WTC11 (cell line): Measurements from ENCODE around the gene FNDC3B. TPM values are rescaled to one million over a fixed set of nuclear protein-coding genes. Genes with fewer than 3 reads are reported as not detected.

Experiments
- ATAC-seq: fragments of 200-7000 bp; cut with Tn5 transposase; 2 replicates; pipeline ENCODE4 v1.10.0; 2021; ENCODE audit warnings: mild to moderate bottlenecking, moderate library complexity
- CTCF ChIA-PET: fragments of 300-600 bp; sonication (Branson Sonifier 250); formaldehyde crosslinking; loops from one replicate; lab custom pipeline; 2021; ENCODE audit warnings: antibody characterized with exemption; lab: Charles Lee
- POLR2A ChIA-PET: fragments of 350-600 bp; sonication (Branson Sonifier 250); formaldehyde crosslinking; loops from one replicate; lab custom pipeline; 2021; ENCODE audit warnings: antibody characterized with exemption; lab: Charles Lee
- DNase-seq: peaks from one replicate; pipeline ENCODE4 v3.0.0; 2021; ENCODE audit warnings: low spot score
- H3K27ac Mint-ChIP-seq: 2 replicates; pipeline ENCODE4 v1.8.0; 2021; ENCODE audit warnings: mixed read lengths
- H3K27me3 Mint-ChIP-seq: 2 replicates; pipeline ENCODE4 v1.8.0; 2021; ENCODE audit warnings: low read depth, mild to moderate bottlenecking, moderate library complexity, mixed read lengths
- H3K36me3 Mint-ChIP-seq: 2 replicates; pipeline ENCODE4 v1.8.0; 2021; ENCODE audit warnings: mixed read lengths
- H3K4me1 Mint-ChIP-seq: 2 replicates; pipeline ENCODE4 v1.8.0; 2022; ENCODE audit warnings: mixed read lengths
- H3K4me3 Mint-ChIP-seq: 2 replicates; pipeline ENCODE4 v1.8.0; 2021; ENCODE audit warnings: mild to moderate bottlenecking, moderate library complexity, mixed read lengths
- H3K9me3 Mint-ChIP-seq: 2 replicates; pipeline ENCODE4 v1.8.0; 2021; ENCODE audit warnings: mixed read lengths
- AFF4 ChIP-seq: sonication (generic); formaldehyde crosslinking; IDR thresholded peaks from 2 replicates; pipeline ENCODE4 v1.8.1; 2023; ENCODE audit warnings: mild to moderate bottlenecking, missing genetic modification reagents, borderline replicate concordance
- CREB1 ChIP-seq: sonication (generic); formaldehyde crosslinking; IDR thresholded peaks from 2 replicates; pipeline ENCODE4 v1.8.0; 2023; ENCODE audit warnings: mild to moderate bottlenecking, missing genetic modification reagents
- CTCF ChIP-seq: fragments of 200-600 bp; IDR thresholded peaks from 2 replicates; pipeline ENCODE4 v1.8.0; 2022; ENCODE audit warnings: antibody characterized with exemption
- EMX1 ChIP-seq: fragments of 250-450 bp; sonication (Bioruptor Pico); IDR thresholded peaks from 2 replicates; pipeline ENCODE4 v1.8.0; 2021; ENCODE audit warnings: mild to moderate bottlenecking
- ERG ChIP-seq: fragments of 250-450 bp; sonication (Bioruptor Pico); IDR thresholded peaks from 2 replicates; pipeline ENCODE4 v1.8.0; 2021; ENCODE audit warnings: mild to moderate bottlenecking
- FOXK1 ChIP-seq: sonication (generic); formaldehyde crosslinking; IDR thresholded peaks from 2 replicates; pipeline ENCODE4 v1.8.0; 2022; ENCODE audit warnings: mild to moderate bottlenecking, moderate library complexity, missing genetic modification reagents
- FOXP4 ChIP-seq: sonication (generic); formaldehyde crosslinking; IDR thresholded peaks from 2 replicates; pipeline ENCODE4 v1.8.0; 2022; ENCODE audit warnings: mild to moderate bottlenecking, missing genetic modification reagents
- KAT7 ChIP-seq: sonication (generic); formaldehyde crosslinking; IDR thresholded peaks from 2 replicates; pipeline ENCODE4 v1.8.1; 2023; ENCODE audit warnings: missing genetic modification reagents, mild to moderate bottlenecking, borderline replicate concordance
- MYBL2 ChIP-seq: sonication (generic); formaldehyde crosslinking; IDR thresholded peaks from 2 replicates; pipeline ENCODE4 v1.8.1; 2023; ENCODE audit warnings: mild to moderate bottlenecking, moderate library complexity, missing genetic modification reagents
- PRDM15 ChIP-seq: sonication (generic); formaldehyde crosslinking; IDR thresholded peaks from 2 replicates; pipeline ENCODE4 v1.8.0; 2022; ENCODE audit warnings: missing genetic modification reagents
- PREB ChIP-seq: sonication (generic); formaldehyde crosslinking; IDR thresholded peaks from 2 replicates; pipeline ENCODE4 v1.8.1; 2022; ENCODE audit warnings: mild to moderate bottlenecking, missing genetic modification reagents, moderate library complexity, borderline replicate concordance
- PRRX2 ChIP-seq: fragments of 250-450 bp; sonication (Bioruptor Pico); IDR thresholded peaks from 2 replicates; pipeline ENCODE4 v1.8.0; 2021; ENCODE audit warnings: mild to moderate bottlenecking
- SP1 ChIP-seq: sonication (generic); formaldehyde crosslinking; conservative IDR thresholded peaks from 2 replicates; pipeline ENCODE4 v1.8.1; 2022; ENCODE audit warnings: missing genetic modification reagents
- TEAD1 ChIP-seq: sonication (generic); formaldehyde crosslinking; IDR thresholded peaks from 2 replicates; pipeline ENCODE4 v1.8.0; 2022; ENCODE audit warnings: mild to moderate bottlenecking, missing genetic modification reagents
- USF1 ChIP-seq: sonication (generic); formaldehyde crosslinking; IDR thresholded peaks from 2 replicates; pipeline ENCODE4 v1.8.0; 2022; ENCODE audit warnings: mild to moderate bottlenecking, missing genetic modification reagents
- ZMAT4 ChIP-seq: fragments of 250-450 bp; sonication (Bioruptor Pico); IDR thresholded peaks from 2 replicates; pipeline ENCODE4 v1.9.0; 2021; ENCODE audit warnings: mild to moderate bottlenecking
- ZNF138 ChIP-seq: sonication (generic); formaldehyde crosslinking; conservative IDR thresholded peaks from 2 replicates; pipeline ENCODE4 v1.8.1; 2022; ENCODE audit warnings: mild to moderate bottlenecking, moderate library complexity, missing genetic modification reagents
- ZNF219 ChIP-seq: sonication (generic); formaldehyde crosslinking; IDR thresholded peaks from 2 replicates; pipeline ENCODE4 v1.8.0; 2023; ENCODE audit warnings: missing genetic modification reagents, mild to moderate bottlenecking, borderline replicate concordance
- ZNF232 ChIP-seq: sonication (generic); formaldehyde crosslinking; IDR thresholded peaks from 2 replicates; pipeline ENCODE4 v1.8.0; 2022; ENCODE audit warnings: mild to moderate bottlenecking, missing genetic modification reagents
- total RNA-seq: library from RNA; stranded (reverse); gene quantifications from 3 replicates; pipeline ENCODE4 v1.2.3, GENCODE V29; 2021

Gene FNDC3B
- total RNA-seq, 1 experiment from 2014 or later: 42.8 TPM

GRCh38 chr3:172202797-172203196, 163.4 kb downstream of the FNDC3B start:
- Mint-ChIP-seq H3K4me3 (no peak overlapping the region), H3K36me3 (peaks cover 36% of the 10 kb centered on the region), H3K27me3 (no peaks in the 10 kb centered on the region), H3K4me1 (peaks cover 37% of the 10 kb centered on the region), H3K27ac (peak overlapping the region; percentile 51; the same call in 1 of the 2 replicates), H3K9me3 (peaks cover 26% of the 10 kb centered on the region)
- no peak for TF ChIP-seq PRDM15 (CRISPR knock-in tag)
- no peak for TF ChIP-seq USF1 (CRISPR knock-in tag)
- TF ChIP-seq EMX1 (CRISPR knock-in tag): no peak
- no peak for TF ChIP-seq TEAD1 (CRISPR knock-in tag)
- no peak for TF ChIP-seq ZNF232 (CRISPR knock-in tag)
- TF ChIP-seq MYBL2 (CRISPR knock-in tag): no peak
- TF ChIP-seq FOXK1 (CRISPR knock-in tag): no peak
- no peak for TF ChIP-seq AFF4 (CRISPR knock-in tag)
- TF ChIP-seq ZMAT4 (CRISPR knock-in tag): no peak
- TF ChIP-seq PREB (CRISPR knock-in tag): no peak
- no peak for TF ChIP-seq SP1 (CRISPR knock-in tag)
- no peak for TF ChIP-seq PRRX2
- no peak for ATAC-seq
- CTCF ChIA-PET: interaction anchor here (1.9 kb wide), 1 partner anchor 33 kb away, joined by 4 read pairs; no protein-coding TSS in a partner anchor
- POLR2A ChIA-PET: no interaction called here
- DNase-seq: no peak

- no peak overlapping the region for H3K4me3 Mint-ChIP-seq
- DNase-seq (no peak), ATAC-seq (no peak)
- H3K27me3 Mint-ChIP-seq: no peaks in the 10 kb centered on the region
- CTCF ChIA-PET: no interaction called here
- H3K4me1 Mint-ChIP-seq: peaks cover 44% of the 10 kb centered on the region
- H3K9me3 Mint-ChIP-seq: peaks cover 22% of the 10 kb centered on the region
- peaks cover 31% of the 10 kb centered on the region for H3K36me3 Mint-ChIP-seq
- POLR2A ChIA-PET: interaction anchor here (0.6 kb wide), 1 partner anchor 32 kb away, joined by 4 read pairs; no protein-coding TSS in a partner anchor
- H3K27ac Mint-ChIP-seq: peak overlapping the region; percentile 48
- no peak for TF ChIP-seq KAT7 (CRISPR knock-in tag)
- TF ChIP-seq FOXP4 (CRISPR knock-in tag): no peak
- no peak for TF ChIP-seq ZNF219 (CRISPR knock-in tag)
- no peak for TF ChIP-seq CREB1
- TF ChIP-seq ZNF138 (CRISPR knock-in tag): no peak
- TF ChIP-seq ERG (CRISPR knock-in tag): no peak
- no peak for TF ChIP-seq CTCF
These were observed 164.3 kb downstream of the FNDC3B start for GRCh38 chr3:172203522-172204258.
